SK-N-SH (cell line): ENCODE results near the gene NBEAL2. TPM values are rescaled to one million over a fixed set of nuclear protein-coding genes. Genes with fewer than 3 reads are reported as not detected.
A peak's percentile ranks its signal among the peaks of the same experiment; 100 is the strongest.

ENCODE experiments used
- CTCF ChIA-PET: fragments of 300-600, 350-600 bp; formaldehyde crosslinking; extraction: SDS; loops from one replicate; lab custom pipeline; 2021; lab: Yijun Ruan, JAX
- POLR2A ChIA-PET: fragments of 350-600 bp; sonication (Branson Sonifier 250); formaldehyde crosslinking; extraction: SDS; loops from one replicate; lab custom pipeline; 2020; ENCODE audit warnings: antibody characterized with exemption, inconsistent platforms; lab: Yijun Ruan, JAX
- DNase-seq: peaks from one replicate; pipeline ENCODE4 v3.0.0; 2012
- H2AFZ ChIP-seq: fragments of 200-600 bp; sonication (generic); 2 replicates; pipeline ENCODE4 v1.8.1; 2016; ENCODE audit warnings: antibody characterized with exemption, mild to moderate bottlenecking, low read depth
- H3F3A ChIP-seq: fragments of 200-600 bp; sonication (generic); replicated peaks from 2 replicates; pipeline ENCODE3; 2016; ENCODE audit warnings: antibody characterized with exemption, mild to moderate bottlenecking; ENCODE audit not compliant: insufficient read depth
- H3K27ac ChIP-seq, 2 experiments: fragments of 200-500 bp in 1 of 2; fragments of 200-600 bp in 1 of 2; sonication (Bioruptor generic) in 1 of 2; sonication (generic), shearing (Covaris generic) in 1 of 2; 2 replicates each; pipeline versions ENCODE4 v1.5.1 to v1.6.1; 2014 to 2016; ENCODE audit warnings: low read depth in 2 of 2, inconsistent platforms in 1 of 2, low read length in 1 of 2, mild to moderate bottlenecking in 1 of 2, mixed read lengths in 1 of 2
- H3K27me3 ChIP-seq: fragments of 200-600 bp; sonication (generic), shearing (Covaris generic); 2 replicates; pipeline ENCODE4 v1.6.1; 2016; ENCODE audit warnings: mixed run types; ENCODE audit not compliant: insufficient read depth
- H3K36me3 ChIP-seq, 2 experiments: fragments of 200-500 bp in 1 of 2; fragments of 200-600 bp in 1 of 2; sonication (Bioruptor generic) in 1 of 2; sonication (generic) in 1 of 2; replicated peaks in 1 of 2; 2 replicates each; pipeline versions ENCODE3 to v1.5.1; 2014 to 2016; ENCODE audit warnings: low read length in 1 of 2, mild to moderate bottlenecking in 1 of 2; ENCODE audit not compliant: insufficient read depth in 2 of 2, control insufficient read depth in 1 of 2
- H3K4me1 ChIP-seq, 2 experiments: fragments of 200-500 bp in 1 of 2; fragments of 200-600 bp in 1 of 2; sonication (Bioruptor generic) in 1 of 2; sonication (generic), shearing (Covaris generic) in 1 of 2; 2 replicates each; pipeline versions ENCODE4 v1.5.1 to v1.6.1; 2014 to 2016; ENCODE audit warnings: low read depth in 1 of 2, low read length in 1 of 2, mixed run types in 1 of 2; ENCODE audit not compliant: insufficient read depth in 2 of 2, control insufficient read depth in 1 of 2
- H3K4me2 ChIP-seq: fragments of 200-600 bp; sonication (generic), shearing (Covaris generic); 2 replicates; pipeline ENCODE4 v1.6.1; 2017; ENCODE audit warnings: mixed run types
- H3K4me3 ChIP-seq, 2 experiments: fragments of 200-500 bp in 1 of 2; fragments of 200-600 bp in 1 of 2; sonication (Bioruptor generic) in 1 of 2; sonication (generic), shearing (Covaris generic) in 1 of 2; 2 replicates each; pipeline versions ENCODE4 v1.5.1 to v1.8.1; 2014 to 2016; ENCODE audit warnings: low read depth in 2 of 2, inconsistent platforms in 1 of 2, low read length in 1 of 2, mild to moderate bottlenecking in 1 of 2, mixed read lengths in 1 of 2, moderate library complexity in 1 of 2
- H3K79me2 ChIP-seq: fragments of 200-600 bp; sonication (generic); 2 replicates; pipeline ENCODE4 v1.8.1; 2017; ENCODE audit warnings: mild to moderate bottlenecking; ENCODE audit not compliant: insufficient read depth
- H3K9ac ChIP-seq: fragments of 200-600 bp; sonication (generic); 2 replicates; pipeline ENCODE4 v1.6.1; 2017; ENCODE audit warnings: mixed run types
- H3K9me2 ChIP-seq: fragments of 200-600 bp; sonication (generic); 2 replicates; pipeline ENCODE4 v1.6.1; 2017; ENCODE audit warnings: mixed run types
- H3K9me3 ChIP-seq: fragments of 200-600 bp; sonication (generic); 2 replicates; pipeline ENCODE4 v1.6.1; 2017; ENCODE audit warnings: mixed run types, mild to moderate bottlenecking, moderate library complexity
- H4K20me1 ChIP-seq: fragments of 200-600 bp; sonication (generic); 2 replicates; pipeline ENCODE4 v1.6.1; 2017; ENCODE audit warnings: mild to moderate bottlenecking, mixed run types; ENCODE audit not compliant: insufficient read depth
- EP300 ChIP-seq, 2 experiments: IDR thresholded peaks; 2 replicates each; pipeline versions ENCODE4 v1.4.0 to v1.6.1; 2012; ENCODE audit warnings: borderline replicate concordance in 1 of 2, low read depth in 1 of 2, low read length in 1 of 2
- EZH2phosphoT487 ChIP-seq: fragments of 200-600 bp; sonication (generic); IDR thresholded peaks from 2 replicates; pipeline ENCODE4 v1.6.1; 2017; ENCODE audit warnings: low read depth, mixed run types, mild to moderate bottlenecking, antibody characterized with exemption, moderate library complexity, borderline replicate concordance
- FOSL2 ChIP-seq: IDR thresholded peaks from 2 replicates; pipeline ENCODE4 v1.4.0; 2012; ENCODE audit warnings: low read depth, mild to moderate bottlenecking, moderate library complexity, borderline replicate concordance
- GABPA ChIP-seq: IDR thresholded peaks from 2 replicates; pipeline ENCODE4 v1.4.0; 2012; ENCODE audit warnings: low read depth, mild to moderate bottlenecking
- IRF3 ChIP-seq: fragments of 150-350 bp; IDR thresholded peaks from 2 replicates; pipeline ENCODE4 v1.6.1; 2016; ENCODE audit warnings: mild to moderate bottlenecking, low read depth, low read length
- JUND ChIP-seq: IDR thresholded peaks from 2 replicates; pipeline ENCODE4 v1.4.0; 2012
- MAX ChIP-seq: IDR thresholded peaks from 2 replicates; pipeline ENCODE4 v1.4.0; 2012; ENCODE audit warnings: low read depth
- MEF2A ChIP-seq: IDR thresholded peaks from 2 replicates; pipeline ENCODE4 v1.4.0; 2012; ENCODE audit warnings: low read depth, borderline replicate concordance
- TEAD4 ChIP-seq: IDR thresholded peaks from 2 replicates; pipeline ENCODE4 v1.4.0; 2012; ENCODE audit warnings: mild to moderate bottlenecking, borderline replicate concordance; ENCODE audit not compliant: insufficient read depth
- USF1 ChIP-seq: IDR thresholded peaks from 2 replicates; pipeline ENCODE4 v1.4.0; 2012; ENCODE audit warnings: low read depth, borderline replicate concordance
- YY1 ChIP-seq: IDR thresholded peaks from 2 replicates; pipeline ENCODE4 v1.4.0; 2012; ENCODE audit warnings: low read depth, mild to moderate bottlenecking
- ZBTB33 ChIP-seq: IDR thresholded peaks from 2 replicates; pipeline ENCODE4 v1.4.0; 2012; ENCODE audit warnings: low read depth, borderline replicate concordance
- WGBS: methylation state at CpG from one replicate; pipeline ENCODE4 v1.1.6; 2017; ENCODE audit warnings: low lambda C conversion rate; 5-methylcytosine and 5-hydroxymethylcytosine counted together
- polyA plus RNA-seq, 3 experiments: library from polyadenylated mRNA; depleted of rRNA; stranded (reverse); fragments of >200 nt; gene quantifications; 2 replicates each; pipeline ENCODE4 v1.2.3, GENCODE V29; 2012

The NBEAL2 gene
- polyA plus RNA-seq, 1 of the 3 experiments (the other 2 are of a cell fraction), result 20.3 TPM

GRCh38 chr3:47016086-47016933, 36.8 kb downstream of the NBEAL2 start:
- H3K36me3 ChIP-seq, result peaks cover 9 to 51% of the 10 kb centered on the region in 2 experiments
- H3K9me2 ChIP-seq, result no peaks in the 10 kb centered on the region
- no peaks in the 10 kb centered on the region for H3K9me3 ChIP-seq
- H3F3A ChIP-seq, result peaks cover 20% of the 10 kb centered on the region
- CTCF ChIA-PET, result no interaction called here
- H3K4me1 ChIP-seq, result peaks cover 0 to 15% of the 10 kb centered on the region in 2 experiments; a peak in 2 of 4 replicates
- H3K4me3 ChIP-seq, result no peak overlapping the region
- no peak for DNase-seq
- H3K4me2 ChIP-seq, result peak overlapping the region; percentile 45
- H3K27me3 ChIP-seq, result no peaks in the 10 kb centered on the region
- WGBS, result 95% methylated on average over 4 of the region's 4 CpGs
- H3K9ac ChIP-seq, result no peak overlapping the region
- no peak overlapping the region for H2AFZ ChIP-seq
- H3K79me2 ChIP-seq, result peaks cover 16% of the 10 kb centered on the region; the same call in 1 of the 2 replicates
- H3K27ac ChIP-seq, result peak overlapping the region in 1 of 2 experiments; percentile 60; a peak in 2 of 4 replicates
- peaks cover 4% of the 10 kb centered on the region; the same call in 1 of the 2 replicates for H4K20me1 ChIP-seq
- TF ChIP-seq USF1 (no peak), TEAD4 (no peak), IRF3 (no peak), MEF2A (no peak), ZBTB33 (no peak), EZH2phosphoT487 (no peak), MAX (no peak), JUND (no peak), FOSL2 (no peak), EP300 (IDR thresholded peaks at IDR 0.05; ENCODE audit: borderline replicate concordance in 1 of 2, low read depth in 1 of 2, low read length in 1 of 2) (no peak), GABPA (no peak), YY1 (no peak)
- POLR2A ChIA-PET, result no interaction called here
